ENCODE results near the gene ALPK3. TPM values are rescaled to one million over a fixed set of nuclear protein-coding genes. Genes with fewer than 3 reads are reported as not detected.

The ALPK3 gene
- total and polyA plus RNA-seq, 10 of the 15 experiments (the other 5 are each of a cell fraction or from before 2014, with no cell fraction given) = under 0.01 to 0.05 (median 0.02) TPM; not detected in 6

DNA sequence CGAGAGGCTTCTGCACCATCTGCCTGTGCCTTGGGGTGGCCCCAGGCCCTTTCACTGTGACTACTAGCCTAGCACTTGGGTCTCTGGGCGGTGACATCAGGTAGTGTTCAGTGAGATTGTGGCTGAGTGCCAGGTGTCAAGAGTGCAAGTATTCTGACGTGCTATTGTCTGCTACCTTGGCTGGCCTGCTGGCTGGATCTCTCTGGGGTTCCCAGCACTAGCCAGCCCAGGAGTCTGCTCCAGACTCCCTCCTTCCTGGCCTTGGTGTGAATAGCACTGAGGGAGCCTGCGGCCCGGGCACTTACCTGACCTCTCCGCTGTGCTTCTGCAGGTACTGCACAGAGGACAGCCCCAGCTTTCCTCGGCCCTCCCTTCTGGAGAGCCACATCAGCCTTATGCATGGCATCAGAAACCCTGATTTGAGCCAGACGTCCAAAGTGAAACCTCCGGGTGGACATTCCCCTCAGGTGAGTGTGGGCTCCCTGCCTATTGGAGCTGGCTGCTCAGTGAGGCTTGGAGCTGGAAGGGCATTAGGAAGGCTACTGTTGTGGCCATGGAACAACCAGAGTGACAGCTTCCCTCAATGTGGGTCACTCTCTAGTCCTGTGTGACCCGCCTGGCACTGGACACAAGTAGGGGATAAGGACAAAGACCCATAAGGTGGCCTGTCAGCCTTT is 17.5 kb upstream of the ALPK3 start (continued):
- TF ChIP-seq, protein P1, sequence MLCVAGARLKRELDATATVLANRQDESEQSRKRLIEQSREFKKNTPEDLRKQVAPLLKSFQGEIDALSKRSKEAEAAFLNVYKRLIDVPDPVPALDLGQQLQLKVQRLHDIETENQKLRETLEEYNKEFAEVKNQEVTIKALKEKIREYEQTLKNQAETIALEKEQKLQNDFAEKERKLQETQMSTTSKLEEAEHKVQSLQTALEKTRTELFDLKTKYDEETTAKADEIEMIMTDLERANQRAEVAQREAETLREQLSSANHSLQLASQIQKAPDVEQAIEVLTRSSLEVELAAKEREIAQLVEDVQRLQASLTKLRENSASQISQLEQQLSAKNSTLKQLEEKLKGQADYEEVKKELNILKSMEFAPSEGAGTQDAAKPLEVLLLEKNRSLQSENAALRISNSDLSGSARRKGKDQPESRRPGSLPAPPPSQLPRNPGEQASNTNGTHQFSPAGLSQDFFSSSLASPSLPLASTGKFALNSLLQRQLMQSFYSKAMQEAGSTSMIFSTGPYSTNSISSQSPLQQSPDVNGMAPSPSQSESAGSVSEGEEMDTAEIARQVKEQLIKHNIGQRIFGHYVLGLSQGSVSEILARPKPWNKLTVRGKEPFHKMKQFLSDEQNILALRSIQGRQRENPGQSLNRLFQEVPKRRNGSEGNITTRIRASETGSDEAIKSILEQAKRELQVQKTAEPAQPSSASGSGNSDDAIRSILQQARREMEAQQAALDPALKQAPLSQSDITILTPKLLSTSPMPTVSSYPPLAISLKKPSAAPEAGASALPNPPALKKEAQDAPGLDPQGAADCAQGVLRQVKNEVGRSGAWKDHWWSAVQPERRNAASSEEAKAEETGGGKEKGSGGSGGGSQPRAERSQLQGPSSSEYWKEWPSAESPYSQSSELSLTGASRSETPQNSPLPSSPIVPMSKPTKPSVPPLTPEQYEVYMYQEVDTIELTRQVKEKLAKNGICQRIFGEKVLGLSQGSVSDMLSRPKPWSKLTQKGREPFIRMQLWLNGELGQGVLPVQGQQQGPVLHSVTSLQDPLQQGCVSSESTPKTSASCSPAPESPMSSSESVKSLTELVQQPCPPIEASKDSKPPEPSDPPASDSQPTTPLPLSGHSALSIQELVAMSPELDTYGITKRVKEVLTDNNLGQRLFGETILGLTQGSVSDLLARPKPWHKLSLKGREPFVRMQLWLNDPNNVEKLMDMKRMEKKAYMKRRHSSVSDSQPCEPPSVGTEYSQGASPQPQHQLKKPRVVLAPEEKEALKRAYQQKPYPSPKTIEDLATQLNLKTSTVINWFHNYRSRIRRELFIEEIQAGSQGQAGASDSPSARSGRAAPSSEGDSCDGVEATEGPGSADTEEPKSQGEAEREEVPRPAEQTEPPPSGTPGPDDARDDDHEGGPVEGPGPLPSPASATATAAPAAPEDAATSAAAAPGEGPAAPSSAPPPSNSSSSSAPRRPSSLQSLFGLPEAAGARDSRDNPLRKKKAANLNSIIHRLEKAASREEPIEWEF (IDR thresholded peaks at IDR 0.05; ENCODE audit: insufficient replicate concordance, low read depth, low read length) = no peak
- TF ChIP-seq, protein P2, sequence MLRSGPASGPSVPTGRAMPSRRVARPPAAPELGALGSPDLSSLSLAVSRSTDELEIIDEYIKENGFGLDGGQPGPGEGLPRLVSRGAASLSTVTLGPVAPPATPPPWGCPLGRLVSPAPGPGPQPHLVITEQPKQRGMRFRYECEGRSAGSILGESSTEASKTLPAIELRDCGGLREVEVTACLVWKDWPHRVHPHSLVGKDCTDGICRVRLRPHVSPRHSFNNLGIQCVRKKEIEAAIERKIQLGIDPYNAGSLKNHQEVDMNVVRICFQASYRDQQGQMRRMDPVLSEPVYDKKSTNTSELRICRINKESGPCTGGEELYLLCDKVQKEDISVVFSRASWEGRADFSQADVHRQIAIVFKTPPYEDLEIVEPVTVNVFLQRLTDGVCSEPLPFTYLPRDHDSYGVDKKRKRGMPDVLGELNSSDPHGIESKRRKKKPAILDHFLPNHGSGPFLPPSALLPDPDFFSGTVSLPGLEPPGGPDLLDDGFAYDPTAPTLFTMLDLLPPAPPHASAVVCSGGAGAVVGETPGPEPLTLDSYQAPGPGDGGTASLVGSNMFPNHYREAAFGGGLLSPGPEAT (IDR thresholded peaks at IDR 0.05; ENCODE audit: low read depth) = no peak
- TF ChIP-seq ZBTB40 (IDR thresholded peaks at IDR 0.05; ENCODE audit: borderline replicate concordance) = no peak
- TF ChIP-seq, protein P3, sequence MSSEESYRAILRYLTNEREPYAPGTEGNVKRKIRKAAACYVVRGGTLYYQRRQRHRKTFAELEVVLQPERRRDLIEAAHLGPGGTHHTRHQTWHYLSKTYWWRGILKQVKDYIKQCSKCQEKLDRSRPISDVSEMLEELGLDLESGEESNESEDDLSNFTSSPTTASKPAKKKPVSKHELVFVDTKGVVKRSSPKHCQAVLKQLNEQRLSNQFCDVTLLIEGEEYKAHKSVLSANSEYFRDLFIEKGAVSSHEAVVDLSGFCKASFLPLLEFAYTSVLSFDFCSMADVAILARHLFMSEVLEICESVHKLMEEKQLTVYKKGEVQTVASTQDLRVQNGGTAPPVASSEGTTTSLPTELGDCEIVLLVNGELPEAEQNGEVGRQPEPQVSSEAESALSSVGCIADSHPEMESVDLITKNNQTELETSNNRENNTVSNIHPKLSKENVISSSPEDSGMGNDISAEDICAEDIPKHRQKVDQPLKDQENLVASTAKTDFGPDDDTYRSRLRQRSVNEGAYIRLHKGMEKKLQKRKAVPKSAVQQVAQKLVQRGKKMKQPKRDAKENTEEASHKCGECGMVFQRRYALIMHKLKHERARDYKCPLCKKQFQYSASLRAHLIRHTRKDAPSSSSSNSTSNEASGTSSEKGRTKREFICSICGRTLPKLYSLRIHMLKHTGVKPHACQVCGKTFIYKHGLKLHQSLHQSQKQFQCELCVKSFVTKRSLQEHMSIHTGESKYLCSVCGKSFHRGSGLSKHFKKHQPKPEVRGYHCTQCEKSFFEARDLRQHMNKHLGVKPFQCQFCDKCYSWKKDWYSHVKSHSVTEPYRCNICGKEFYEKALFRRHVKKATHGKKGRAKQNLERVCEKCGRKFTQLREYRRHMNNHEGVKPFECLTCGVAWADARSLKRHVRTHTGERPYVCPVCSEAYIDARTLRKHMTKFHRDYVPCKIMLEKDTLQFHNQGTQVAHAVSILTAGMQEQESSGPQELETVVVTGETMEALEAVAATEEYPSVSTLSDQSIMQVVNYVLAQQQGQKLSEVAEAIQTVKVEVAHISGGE (CRISPR knock-in tag; IDR thresholded peaks at IDR 0.05) = no peak
- no peak for TF ChIP-seq FOXM1 (IDR thresholded peaks at IDR 0.05; ENCODE audit: low read depth, low read length)
- no peak for TF ChIP-seq IKZF1 (conservative IDR thresholded peaks at IDR 0.05)
- no peak for TF ChIP-seq RUNX3 (IDR thresholded peaks at IDR 0.05; ENCODE audit: low read length)
- TF ChIP-seq CREB1 (IDR thresholded peaks at IDR 0.05; ENCODE audit: low read depth) = no peak
- no peak for TF ChIP-seq BMI1 (IDR thresholded peaks at IDR 0.05; ENCODE audit: borderline replicate concordance)
- no peak for TF ChIP-seq NR2C1 (IDR thresholded peaks at IDR 0.05)

Measured in GM12878 (cell line).